Type B pancreatic cell (in vitro differentiated cells): ENCODE results near the gene BCL2L11. TPM values are rescaled to one million over a fixed set of nuclear protein-coding genes. Genes with fewer than 3 reads are reported as not detected.
A peak's percentile ranks its signal among the peaks of the same experiment; 100 is the strongest.

Experiments used
- DNase-seq: peaks from one replicate; pipeline ENCODE4 v3.0.0; 2021; ENCODE audit warnings: mixed read lengths; ENCODE audit not compliant: unreplicated experiment; ENCODE audit errors: extremely low spot score
- H3K27ac Mint-ChIP-seq: 2 replicates; pipeline ENCODE4 v1.8.0; 2021; ENCODE audit warnings: mild to moderate bottlenecking, mixed read lengths
- H3K27me3 Mint-ChIP-seq: 2 replicates; pipeline ENCODE4 v1.8.0; 2021; ENCODE audit warnings: mixed read lengths
- H3K36me3 Mint-ChIP-seq: 2 replicates; pipeline ENCODE4 v1.8.0; 2021; ENCODE audit warnings: mixed read lengths
- H3K4me1 Mint-ChIP-seq: one replicate; pipeline ENCODE4 v1.8.0; 2021; ENCODE audit warnings: mixed read lengths; ENCODE audit not compliant: unreplicated experiment
- H3K4me3 Mint-ChIP-seq: 2 replicates; pipeline ENCODE4 v1.8.0; 2021; ENCODE audit warnings: mild to moderate bottlenecking, mixed read lengths
- H3K9me3 Mint-ChIP-seq: 2 replicates; pipeline ENCODE4 v1.8.0; 2021; ENCODE audit warnings: mixed read lengths
- total RNA-seq: library from RNA; stranded (reverse); gene quantifications from 2 replicates; pipeline ENCODE4 v1.2.1, GENCODE V29; 2021; ENCODE audit warnings: low replicate concordance
- TF ChIP-seq, protein P1 (sequence below): fragments of 200-600 bp; sonication (generic); conservative IDR thresholded peaks from 2 replicates; pipeline ENCODE4 v1.5.0; 2021; ENCODE audit warnings: antibody characterized with exemption, mild to moderate bottlenecking

Gene BCL2L11
- total RNA-seq, 1 donor from 2014 or later: 29.2 TPM

DNA sequence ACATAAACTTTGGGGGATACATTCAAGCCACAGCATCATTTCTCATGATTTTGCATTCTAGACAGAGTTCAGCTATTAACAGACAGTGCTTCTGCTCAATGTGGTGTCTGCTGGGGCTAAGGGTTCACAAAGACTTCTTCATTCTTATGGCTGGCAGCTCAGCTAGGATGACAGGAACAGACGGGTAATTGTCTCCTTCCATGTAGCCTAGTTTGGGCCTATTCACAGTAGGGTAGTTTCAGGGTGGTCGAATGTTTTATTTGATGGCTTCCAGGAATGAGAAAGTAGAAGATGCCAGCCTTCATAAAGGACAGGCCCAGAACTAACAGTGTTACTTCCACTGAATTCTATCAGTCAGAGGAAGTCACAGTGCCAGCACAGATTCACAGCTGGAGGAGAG is 26.0 kb upstream of the BCL2L11 start:
- no peaks in the 10 kb centered on the region for H3K4me1 Mint-ChIP-seq
- TF ChIP-seq, protein P1, sequence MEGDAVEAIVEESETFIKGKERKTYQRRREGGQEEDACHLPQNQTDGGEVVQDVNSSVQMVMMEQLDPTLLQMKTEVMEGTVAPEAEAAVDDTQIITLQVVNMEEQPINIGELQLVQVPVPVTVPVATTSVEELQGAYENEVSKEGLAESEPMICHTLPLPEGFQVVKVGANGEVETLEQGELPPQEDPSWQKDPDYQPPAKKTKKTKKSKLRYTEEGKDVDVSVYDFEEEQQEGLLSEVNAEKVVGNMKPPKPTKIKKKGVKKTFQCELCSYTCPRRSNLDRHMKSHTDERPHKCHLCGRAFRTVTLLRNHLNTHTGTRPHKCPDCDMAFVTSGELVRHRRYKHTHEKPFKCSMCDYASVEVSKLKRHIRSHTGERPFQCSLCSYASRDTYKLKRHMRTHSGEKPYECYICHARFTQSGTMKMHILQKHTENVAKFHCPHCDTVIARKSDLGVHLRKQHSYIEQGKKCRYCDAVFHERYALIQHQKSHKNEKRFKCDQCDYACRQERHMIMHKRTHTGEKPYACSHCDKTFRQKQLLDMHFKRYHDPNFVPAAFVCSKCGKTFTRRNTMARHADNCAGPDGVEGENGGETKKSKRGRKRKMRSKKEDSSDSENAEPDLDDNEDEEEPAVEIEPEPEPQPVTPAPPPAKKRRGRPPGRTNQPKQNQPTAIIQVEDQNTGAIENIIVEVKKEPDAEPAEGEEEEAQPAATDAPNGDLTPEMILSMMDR: no peak
- no peaks in the 10 kb centered on the region for H3K36me3 Mint-ChIP-seq
- peaks cover 10% of the 10 kb centered on the region for H3K27me3 Mint-ChIP-seq
- H3K27ac Mint-ChIP-seq: no peak overlapping the region
- no peak overlapping the region for H3K4me3 Mint-ChIP-seq
- DNase-seq: no peak
- no peaks in the 10 kb centered on the region for H3K9me3 Mint-ChIP-seq

DNA sequence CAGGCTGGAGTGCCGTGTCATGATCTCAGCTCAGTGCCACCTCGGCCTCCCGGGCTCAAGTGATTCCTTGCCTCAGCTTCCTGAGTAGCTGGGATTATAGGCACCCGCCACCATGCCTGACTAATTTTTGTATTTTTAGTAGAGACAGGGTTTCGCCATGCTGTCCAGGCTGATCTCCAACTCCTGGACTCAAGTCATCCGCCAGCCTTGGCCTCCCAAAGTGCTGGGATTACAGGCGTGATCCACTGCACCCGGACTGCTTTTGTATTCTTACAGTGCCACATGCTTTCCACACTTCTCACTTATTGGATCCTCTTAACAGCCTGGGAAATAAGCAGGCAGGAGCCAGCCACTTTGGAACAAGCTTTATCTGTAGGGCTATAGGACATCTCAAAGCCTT is 25.3 kb upstream of the BCL2L11 start:
- Mint-ChIP-seq H3K9me3 (no peaks in the 10 kb centered on the region), H3K4me1 (peaks cover 4% of the 10 kb centered on the region), H3K27ac (no peak overlapping the region), H3K36me3 (no peaks in the 10 kb centered on the region), H3K27me3 (peaks cover 8% of the 10 kb centered on the region), H3K4me3 (no peak overlapping the region)
- DNase-seq: no peak
- TF ChIP-seq, protein P1: no peak

DNA sequence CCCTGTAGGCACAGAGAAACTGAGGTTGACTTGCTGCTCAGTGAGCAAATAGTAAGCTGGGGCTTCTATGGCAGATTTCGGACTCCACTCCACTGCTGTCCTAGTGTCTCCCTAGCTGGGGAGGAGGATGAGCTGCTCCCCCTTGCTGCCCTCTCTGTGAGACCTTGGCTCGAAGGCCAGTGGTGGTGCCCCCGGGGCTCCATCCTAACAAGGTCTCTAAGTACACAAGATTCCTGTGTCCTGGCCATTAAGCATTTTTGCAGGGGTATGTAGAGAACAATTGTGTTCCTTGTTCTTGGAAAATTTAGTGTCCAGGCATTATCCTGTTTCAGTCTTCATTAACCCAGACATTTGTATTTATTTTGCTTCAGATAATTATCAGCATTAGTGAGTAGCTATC is 21.3 kb upstream of the BCL2L11 start:
- Mint-ChIP-seq H3K9me3 (no peaks in the 10 kb centered on the region), H3K27me3 (peaks cover 3% of the 10 kb centered on the region), H3K4me1 (peaks cover 4% of the 10 kb centered on the region), H3K4me3 (no peak overlapping the region), H3K27ac (no peak overlapping the region), H3K36me3 (no peaks in the 10 kb centered on the region)
- TF ChIP-seq, protein P1: no peak
- no peak for DNase-seq

DNA sequence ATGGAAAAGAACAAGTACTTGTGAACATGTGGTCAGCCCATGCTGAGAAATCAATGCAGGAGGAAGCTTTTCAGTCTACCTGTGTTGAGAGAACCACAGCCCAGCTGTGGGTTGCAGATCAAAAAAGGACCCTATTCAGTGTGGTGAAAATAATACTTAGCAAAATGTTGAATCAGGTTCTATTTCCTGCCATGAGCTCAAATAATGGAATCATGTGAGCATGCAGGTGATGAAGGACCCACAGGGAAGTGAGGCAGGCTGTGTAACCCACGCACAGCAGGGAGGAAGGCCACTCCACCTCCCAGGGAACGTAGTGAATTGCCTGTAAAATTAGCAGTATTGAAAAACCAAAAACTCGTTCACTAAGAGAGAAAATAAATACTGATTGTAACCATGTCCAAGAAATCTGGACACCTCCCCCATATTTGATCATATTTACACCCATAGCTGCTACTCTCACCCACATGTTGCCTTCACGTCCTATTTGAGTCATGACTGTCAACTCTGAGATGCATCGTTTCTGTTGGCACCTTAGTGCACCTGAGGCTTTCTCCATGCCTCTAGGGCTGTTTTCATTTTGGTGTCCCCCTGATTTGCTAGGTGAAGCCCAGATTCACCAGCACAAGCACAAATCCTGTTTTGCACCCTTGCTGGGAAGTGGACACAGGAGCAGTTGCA is 20.5 kb upstream of the BCL2L11 start:
- Mint-ChIP-seq H3K4me1 (peaks cover 4% of the 10 kb centered on the region), H3K27ac (no peak overlapping the region), H3K4me3 (no peak overlapping the region), H3K9me3 (no peaks in the 10 kb centered on the region), H3K27me3 (peaks cover 3% of the 10 kb centered on the region), H3K36me3 (no peaks in the 10 kb centered on the region)
- TF ChIP-seq, protein P1: no peak
- no peak for DNase-seq

DNA sequence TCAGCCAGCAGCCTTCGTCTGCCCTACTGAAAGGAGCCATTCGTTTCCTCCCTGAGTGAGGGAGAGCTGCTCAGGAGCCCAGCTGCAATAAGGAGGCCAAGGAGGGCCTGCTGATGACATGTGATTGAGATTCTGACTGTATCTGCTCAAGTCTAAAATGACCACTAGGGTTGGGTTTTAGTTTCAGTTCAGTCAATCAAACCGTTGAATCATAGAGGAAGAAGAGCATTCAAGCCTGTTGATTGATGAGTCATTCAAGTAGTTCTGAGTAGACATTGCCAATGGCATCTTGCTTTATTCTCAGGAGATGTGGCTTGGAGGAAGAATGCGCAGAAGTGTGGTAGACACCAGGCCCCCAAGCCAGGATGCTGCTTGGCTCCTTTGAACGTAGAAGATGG is 19.9 kb upstream of the BCL2L11 start:
- Mint-ChIP-seq H3K36me3 (no peaks in the 10 kb centered on the region), H3K27ac (no peak overlapping the region), H3K9me3 (no peaks in the 10 kb centered on the region), H3K27me3 (peaks cover 3% of the 10 kb centered on the region), H3K4me1 (peaks cover 4% of the 10 kb centered on the region), H3K4me3 (no peak overlapping the region)
- DNase-seq: no peak
- TF ChIP-seq, protein P1: peak; percentile 54
